GM18502 (cell line): ENCODE data around the gene CRIP2.
A peak's percentile ranks its signal among the peaks of the same experiment; 100 is the strongest.

Experiments used
- ATAC-seq: cut with Tn5 transposase; IDR thresholded peaks from one replicate; pipeline ENCODE4 v1.9.1; 2021; ENCODE audit warnings: mild to moderate bottlenecking; ENCODE audit not compliant: unreplicated experiment, poor library complexity

CRIP2 gene

DNA sequence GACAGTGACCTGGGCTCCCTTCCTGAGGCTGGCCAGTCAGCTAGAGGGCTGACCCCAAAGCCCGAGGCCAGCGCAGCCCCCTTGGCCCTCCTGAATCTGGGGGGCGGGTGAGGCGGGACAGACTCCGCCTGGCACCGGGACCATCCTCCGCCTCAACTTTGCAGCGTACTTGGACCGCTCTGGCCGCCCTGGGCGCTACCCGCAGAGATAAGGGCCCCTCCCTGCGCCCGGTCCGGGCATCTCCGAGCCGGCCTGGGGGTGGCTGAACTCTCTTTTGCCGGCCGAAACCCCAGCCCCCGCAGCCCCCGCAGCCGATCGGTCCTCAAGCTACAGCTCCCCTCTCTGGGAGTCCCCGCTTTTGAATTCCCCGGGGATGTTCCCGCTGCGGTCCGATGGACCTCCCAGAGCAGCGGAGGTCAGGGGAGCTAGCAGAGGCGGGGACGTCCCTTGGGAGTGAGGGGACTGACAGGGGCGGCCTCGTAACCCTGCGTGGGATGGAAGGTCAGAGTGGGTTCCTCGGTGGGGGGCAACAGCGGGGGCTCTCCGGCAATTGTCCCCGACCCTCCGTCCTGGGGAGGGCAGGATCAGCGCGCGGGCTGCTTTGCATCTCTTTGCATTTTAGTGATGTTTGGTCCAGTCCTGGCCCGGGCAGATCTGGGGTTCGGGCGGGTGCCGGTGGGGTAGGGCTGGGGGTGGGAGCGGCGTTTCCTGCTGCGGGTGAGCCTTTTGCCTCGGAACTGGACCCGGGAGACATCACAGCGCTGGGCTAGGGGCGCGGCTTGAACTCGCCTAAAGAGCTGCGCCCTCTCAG is 11.7 kb downstream of the CRIP2 start, which contains the start of gene CRIP1:
TSS of gene CRIP1 (plus strand) at position 724 of the 811 bp plus-strand sequence. CDS start 374 bp downstream, outside the sequence.
- no peak for ATAC-seq

DNA sequence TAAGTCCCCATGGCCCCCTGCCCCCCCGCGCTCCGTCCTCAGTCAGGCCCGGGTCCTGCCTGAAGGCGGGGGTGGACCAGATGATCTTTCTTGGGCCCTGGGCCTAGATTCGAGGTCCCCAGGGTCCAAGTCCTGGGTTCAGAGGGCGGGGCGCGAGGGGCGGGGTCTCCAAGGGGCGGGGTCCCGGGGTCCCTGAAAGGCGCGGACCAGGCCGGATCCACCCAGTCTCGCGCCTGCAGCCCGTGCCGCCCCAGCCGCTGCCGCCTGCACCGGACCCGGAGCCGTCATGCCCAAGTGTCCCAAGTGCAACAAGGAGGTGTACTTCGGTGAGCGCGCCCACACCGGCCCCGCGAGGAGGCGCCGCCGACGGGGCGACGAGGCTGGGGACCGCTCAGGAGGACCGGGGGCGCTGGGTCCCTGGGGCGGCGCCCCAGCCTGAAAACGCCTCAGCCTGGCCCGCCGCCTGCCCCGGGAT is 12.4 kb downstream of the CRIP2 start:
- no peak for ATAC-seq

- ATAC-seq, result no peak
These were observed 12.9 kb downstream of the CRIP2 start for GRCh38 chr14:105487449-105487985.

- ATAC-seq, result no peak
These were observed 13.6 kb downstream of the CRIP2 start for GRCh38 chr14:105487986-105488777.

DNA sequence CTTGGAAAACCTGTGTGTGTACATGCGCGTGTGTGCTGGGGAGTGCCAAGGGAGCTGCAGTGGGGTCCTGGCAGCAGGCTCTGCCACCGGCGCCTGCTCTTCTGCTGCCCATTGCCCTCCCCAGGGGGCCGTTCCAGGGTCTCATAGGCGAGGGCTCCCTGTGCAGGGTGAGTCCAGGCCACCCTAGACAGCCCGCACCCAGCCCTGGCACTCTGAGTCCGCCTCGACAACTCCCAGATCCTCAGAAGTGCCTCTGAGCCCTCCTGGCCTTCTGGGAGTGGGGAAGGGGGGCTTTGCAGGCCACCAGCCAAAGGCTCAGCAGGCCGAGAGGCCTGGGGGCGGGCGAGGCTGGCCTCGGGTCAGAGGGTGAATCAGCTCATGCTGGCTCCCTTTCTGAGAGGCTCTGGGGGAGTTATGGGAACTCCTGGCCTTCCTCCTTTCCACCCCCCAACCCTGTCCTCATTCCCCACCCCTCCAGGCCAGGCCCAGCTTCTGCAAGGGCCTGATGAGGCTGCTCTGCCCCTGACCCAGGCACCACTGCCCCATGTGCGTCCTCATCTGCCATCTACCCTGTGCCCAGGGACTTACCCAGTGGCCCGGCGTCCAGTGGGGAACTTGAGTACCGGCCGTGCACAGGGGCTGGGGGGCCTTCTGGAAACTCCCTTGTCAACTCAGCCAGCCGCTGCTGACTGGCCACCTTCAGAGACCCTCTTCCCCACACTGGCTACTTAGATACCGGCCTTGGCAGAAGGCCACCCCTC is 14.3 kb downstream of the CRIP2 start:
- ATAC-seq, result no peak

DNA sequence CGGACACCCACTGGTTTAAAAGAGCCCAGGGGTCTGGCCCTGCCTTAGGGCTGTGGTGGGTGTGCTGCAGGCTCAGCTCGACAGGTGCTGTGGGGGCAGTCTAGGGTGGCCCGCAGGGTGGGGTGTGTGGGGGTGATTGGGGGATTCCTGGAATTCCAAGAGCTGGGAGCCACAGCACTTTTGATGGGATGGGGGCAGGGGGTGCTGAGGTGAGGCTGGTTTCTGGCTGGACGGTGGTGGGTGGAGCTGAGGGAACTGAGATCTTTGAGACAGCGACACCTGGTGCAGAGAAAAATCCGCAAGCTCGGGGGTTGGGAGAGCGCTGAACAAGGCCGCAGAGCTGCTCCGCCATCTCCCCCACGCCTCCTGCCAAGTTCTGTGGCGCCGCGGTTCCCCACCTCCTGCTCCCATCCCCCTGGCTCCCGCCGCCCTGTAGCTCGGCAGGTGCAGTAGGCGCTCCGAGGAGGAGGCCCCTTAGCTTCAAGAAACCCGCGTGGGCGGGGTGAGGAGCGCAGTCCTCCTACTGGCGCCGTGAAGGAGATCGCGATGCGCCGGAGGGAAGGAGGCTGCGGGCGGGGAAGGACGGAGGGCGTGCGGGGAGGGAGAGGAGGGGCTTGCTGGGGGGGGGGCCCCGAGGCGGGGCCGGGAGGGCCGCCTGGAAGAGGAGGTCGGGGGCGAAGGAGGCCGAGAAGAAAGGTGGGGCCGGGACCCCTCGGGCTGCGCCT is 15.1 kb downstream of the CRIP2 start:
- ATAC-seq, result no peak

DNA sequence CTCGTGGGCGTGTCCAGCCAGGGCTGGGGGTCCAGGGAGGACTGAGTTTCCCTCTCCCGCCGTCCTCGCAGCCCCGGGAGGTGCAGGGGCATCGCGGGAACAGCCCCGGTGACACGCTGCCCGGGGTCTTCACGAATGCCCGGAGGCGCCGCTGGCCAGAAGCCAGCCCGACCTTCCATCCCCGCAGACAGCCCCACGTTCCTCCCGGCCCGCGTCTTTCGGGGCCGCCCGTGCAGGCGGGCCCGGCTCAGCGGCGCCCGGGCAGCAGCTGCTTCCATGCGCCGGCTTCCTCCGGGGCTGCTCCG is 15.6 kb downstream of the CRIP2 start:
- no peak for ATAC-seq

DNA sequence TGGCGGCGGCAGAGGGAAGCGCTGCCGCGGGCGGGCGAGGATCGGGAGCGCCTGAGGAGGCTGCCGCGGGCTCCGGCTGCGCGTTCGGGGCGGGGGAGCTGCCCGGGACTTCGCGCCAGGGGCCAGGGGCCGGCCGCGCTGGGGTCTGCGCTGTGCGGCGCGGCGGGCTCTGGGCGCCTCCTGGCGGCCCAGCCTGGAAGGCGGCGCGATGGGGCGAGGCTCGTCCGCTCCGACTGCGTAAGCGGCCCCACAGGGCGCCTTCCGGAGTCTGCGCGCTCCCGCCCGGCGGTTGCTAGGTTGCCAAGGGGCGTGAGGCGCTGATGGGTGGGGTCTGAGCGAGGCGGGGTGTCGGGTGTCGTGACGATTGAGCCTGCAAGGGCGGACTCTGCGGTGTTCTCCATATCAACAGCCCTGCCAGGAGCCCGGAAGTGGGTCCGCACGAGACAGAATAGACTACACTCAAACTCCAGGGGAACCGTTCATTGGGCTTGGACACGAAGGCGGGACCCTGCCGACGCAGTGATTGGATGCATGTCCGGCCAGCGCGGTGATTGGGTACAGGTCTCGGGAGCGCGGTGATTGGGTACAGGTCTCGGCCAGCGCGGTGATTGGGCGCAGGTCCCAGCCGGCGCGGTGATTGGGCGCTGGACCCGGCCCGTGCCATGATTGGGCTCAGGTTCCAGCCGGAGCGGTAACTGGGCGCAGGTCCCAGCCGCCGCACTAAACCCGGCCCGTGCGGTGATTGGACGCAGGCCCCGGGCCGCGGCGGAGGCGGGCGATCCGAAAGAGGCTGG is 16.1 kb downstream of the CRIP2 start, which contains the start of gene TEDC1:
TSS of gene TEDC1 (plus strand) at position 675 of the 794 bp plus-strand sequence. CDS start 130 bp downstream, outside the sequence.
- peak; percentile 74 for ATAC-seq

DNA sequence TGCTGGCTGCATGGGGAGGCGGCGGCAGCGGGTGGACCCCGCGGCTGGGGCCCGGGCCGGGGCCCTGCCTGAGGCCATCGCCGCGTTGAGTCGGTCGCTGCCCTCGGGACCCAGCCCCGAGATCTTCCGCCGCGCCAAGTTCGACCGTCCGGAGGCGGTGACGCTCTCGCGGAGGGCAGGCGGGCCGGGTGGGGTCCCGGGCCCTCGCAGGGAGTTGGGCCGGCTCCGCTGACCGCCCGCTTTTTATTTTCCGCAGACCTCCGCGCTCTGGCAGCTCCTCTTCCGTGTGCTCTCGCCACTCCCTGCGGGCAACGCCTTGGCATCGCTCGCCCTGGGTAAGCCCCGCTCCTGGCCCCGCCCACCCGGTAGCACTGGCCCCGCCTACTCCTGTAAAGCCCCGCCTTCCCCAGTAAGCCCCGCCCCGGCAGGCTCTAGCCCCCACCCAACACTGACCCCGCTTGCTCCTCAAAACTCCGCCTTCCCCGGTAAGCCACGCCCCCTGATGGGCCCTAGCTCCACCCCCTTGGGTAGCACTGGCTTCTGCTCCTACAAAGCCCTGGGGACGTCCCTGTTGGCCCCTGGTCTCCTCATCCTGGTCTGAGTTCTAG is 16.8 kb downstream of the CRIP2 start:
- no peak for ATAC-seq

DNA sequence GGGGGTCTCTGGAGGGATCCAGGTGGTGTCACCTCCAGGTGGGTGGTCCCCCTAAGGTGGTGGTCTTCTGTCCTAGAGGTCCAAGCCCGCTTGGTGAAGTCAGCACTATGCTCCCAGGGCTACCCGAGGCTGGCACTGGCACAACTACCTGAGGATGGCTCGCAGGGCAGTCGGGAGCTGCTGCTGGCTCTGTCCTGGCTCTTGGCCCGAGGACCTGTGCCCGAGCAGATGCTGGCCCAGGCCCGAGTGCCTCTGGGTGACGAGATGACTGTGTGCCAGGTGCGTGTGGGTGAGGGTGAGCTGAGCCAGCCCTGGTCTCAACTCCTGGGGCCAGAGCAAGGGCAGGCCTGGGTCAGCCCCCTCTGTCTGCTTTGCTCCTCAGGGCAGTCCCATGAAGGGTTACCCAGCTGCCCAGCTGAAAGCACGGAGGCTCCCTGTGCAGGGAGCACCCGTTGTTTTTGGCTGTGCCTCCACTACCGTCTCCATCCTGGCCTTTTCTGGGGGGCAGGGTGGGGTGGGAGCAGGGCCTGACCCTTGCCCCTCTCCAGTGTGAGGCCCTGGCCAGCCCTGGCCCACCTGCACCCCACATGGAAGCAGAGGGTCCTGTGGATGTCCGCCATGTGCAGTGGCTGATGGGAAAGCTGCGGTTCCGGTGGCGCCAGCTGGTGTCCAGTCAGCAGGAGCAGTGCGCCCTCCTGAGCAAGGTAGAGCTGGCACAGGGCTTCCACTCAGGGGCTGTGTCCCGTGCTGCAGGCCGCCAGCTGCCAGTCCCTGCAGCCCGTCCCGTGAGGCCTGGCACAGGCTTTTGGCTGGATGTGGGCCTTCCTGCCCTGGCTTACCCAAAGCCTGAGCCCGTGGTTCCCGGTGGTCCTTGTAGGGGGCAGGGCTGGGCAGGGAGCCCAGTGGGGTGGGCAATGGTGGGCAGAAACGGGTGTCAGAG is 17.7 kb downstream of the CRIP2 start:
- no peak for ATAC-seq

DNA sequence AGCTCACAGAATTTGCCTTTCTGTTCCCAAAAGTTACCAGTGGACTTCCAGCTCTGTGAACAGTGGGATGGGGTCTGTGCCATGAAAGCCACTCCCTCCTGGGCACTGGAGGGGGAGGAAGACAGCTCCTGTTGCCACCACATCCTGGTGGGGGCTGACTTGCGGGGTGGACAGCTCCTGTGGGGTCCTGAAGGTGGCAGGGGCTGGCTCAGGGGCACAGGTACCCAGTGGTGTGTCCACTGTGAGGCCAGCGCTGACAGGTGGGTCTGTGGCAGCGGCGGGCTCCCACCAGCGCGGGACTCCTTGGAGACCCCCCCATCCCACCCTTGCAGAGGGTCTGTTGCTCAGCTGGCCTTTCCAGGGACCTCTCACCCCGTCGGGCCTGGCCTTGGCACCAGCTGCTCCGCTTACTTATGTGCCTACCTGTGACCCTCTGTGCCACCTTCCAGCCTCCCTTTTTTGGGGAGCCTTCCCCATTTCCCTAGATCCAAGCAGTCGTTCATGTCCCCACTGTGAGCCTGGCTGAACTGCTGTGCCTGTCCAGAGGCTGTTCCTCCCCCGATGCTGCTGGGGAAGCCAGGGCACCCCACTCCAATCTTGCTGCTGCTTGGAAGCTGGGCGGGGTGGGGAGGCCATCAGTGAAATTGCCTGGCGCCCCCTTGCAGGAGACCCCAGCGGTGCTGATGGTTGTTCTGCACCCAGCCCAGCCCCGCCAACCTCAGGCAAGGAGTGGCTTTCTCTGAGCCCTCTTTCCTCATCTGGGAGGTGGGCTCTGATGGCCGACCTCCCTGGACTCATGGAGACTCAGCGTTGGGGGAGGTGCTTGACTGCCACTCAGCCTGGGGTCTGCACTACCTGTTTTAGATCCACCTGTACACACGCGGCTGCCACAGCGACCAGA is 18.6 kb downstream of the CRIP2 start:
- no peak for ATAC-seq

DNA sequence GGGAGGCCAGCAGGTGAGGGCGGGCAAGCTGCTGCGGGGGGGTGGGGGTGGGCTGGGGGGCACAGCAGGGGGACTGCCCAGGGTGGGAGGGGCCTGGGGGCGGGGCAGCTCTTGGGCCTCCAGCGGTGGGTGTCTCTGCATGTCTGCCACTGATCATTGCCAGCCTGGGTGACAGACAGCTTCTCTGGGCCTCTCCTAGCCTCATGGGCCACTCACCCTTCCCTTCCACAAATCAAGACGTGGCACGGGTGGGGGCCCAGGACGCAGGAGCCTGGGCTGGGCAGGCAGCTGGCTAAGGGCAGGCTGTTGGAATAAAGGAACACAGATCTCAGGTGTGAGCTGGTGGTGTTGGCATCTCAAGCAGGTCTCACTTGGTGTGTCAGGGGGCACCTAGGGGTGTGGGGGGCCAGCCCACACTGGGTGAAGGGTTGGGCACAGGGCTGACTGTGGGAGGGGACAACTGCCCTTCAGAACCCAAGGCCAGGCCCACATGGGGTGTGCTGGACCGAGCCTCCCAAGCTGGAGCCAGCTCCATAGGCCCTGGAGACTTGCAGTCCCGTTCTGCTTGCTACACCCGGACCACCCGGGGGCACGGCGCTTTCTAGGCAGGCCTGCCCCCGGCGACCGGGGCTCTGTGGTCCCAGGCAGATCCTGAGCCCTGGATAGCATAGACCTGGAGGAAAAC is 19.4 kb downstream of the CRIP2 start:
- ATAC-seq, result no peak

- ATAC-seq, result no peak
These were observed 19.9 kb downstream of the CRIP2 start for GRCh38 chr14:105494606-105494929.

DNA sequence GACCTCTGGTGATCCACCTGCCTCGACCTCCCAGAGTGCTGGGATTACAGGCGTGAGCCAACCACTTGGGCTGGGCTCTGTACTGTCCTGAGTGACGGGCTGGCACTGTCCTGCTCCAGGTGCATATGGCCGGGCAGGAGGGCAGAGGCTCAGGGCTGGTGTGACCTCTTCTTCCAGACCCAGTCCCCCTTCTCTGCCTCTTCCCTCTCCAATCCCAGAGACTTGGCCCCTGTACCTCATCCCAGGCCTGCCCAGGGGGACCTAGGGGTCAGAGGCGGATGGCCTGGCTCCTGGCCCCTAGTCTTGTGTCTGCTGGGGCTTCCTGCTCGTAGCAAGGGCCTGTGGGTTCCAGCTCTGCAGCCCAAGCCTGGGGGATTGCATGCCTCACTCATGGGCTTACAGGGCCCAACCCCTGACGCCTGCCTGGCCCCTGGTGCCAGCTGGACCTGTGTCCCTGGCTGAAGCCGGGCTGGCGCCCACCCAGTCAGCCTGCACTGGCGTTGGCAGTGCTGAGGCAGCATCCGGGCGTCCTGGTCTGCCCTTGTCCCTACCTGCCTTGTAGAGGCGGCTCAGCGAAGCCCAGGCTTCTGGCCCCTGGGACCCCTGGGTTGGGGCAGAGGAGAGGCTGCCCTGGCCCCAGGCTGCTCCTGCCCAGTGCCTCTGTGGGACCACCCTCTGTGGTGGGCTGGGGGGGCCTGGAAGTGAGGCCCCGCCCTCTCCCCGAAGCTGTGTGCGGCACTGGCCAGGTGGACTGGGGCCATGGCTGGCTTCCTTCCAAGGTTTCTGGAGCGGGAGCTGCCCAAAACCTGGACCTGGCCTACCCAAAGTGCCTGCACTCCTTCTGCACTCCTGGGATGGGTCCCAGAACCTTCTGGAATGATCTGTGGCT is 20.7 kb downstream of the CRIP2 start:
- no peak for ATAC-seq
